ENCODE measurements around the gene RNF169. TPM values are rescaled to one million over a fixed set of nuclear protein-coding genes. Genes with fewer than 3 reads are reported as not detected.

The RNF169 gene, protein sequence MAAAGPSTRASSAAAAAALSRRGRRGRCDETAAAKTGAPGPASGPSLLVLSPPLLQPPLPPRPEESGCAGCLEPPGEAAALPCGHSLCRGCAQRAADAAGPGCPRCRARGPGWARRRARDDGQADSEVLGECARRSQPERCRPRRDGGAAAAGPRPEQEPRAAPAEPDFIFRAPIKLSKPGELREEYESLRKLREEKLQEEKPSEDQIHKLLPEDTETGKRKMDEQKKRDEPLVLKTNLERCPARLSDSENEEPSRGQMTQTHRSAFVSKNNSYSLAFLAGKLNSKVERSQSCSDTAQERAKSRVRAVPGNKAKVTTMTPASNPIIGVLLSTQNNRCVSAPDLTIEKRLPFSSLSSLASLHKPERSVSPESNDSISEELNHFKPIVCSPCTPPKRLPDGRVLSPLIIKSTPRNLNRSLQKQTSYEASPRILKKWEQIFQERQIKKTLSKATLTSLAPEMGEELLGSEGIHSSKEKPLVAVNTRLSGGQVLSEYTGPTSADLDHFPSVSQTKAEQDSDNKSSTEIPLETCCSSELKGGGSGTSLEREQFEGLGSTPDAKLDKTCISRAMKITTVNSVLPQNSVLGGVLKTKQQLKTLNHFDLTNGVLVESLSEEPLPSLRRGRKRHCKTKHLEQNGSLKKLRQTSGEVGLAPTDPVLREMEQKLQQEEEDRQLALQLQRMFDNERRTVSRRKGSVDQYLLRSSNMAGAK
- total RNA-seq (2022; extraction: Qiagen RNA extraction): 3.7 to 6.7 TPM (median 4.7 TPM) in 5 replicates

DNA sequence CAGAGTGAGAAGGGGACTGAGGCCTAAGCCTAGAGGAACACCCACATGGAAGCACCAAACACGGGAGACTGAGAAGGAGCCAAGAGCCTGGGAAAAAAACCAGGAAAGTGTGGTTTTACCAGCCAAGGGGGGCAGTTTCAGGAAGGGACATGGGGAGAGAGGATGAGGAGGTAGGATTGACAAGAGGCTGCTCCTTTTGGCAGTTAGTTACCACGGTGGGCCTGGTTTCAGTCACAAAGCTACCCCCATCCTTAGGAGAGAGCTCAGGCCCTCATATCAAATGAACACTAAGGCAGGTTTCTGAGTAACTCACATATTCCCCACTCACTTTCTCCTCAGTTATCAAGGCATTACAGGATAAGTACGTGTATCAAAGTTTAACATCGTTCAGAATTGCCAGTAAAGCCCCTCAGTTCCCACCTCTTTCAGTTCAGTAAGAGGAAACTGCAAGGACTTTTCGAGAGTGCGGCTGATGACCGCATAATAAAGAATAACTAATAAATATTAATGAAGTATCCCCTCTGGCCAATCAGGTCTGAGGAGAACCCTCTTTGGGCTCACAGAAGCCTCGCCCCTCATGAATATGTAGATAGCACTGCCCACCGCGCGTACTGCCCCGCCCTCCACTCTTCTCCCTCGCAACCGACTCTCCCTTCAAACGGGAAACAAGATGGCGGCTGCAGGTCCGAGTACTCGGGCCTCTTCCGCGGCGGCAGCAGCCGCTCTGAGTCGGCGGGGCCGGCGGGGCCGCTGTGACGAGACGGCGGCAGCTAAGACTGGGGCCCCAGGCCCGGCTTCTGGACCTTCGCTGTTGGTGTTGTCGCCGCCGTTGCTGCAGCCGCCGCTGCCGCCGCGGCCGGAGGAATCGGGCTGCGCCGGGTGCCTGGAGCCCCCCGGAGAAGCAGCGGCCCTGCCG, at the start of gene RNF169:
Gene RNF169 (plus strand): TSS at position 639 of the 916 bp plus-strand sequence. CDS start 32 bp downstream, at position 671.

GRCh38 chr11:74731301-74732094, 17.2 kb upstream of the RNF169 start, which contains the start of gene CHRDL2:
Gene CHRDL2 (minus strand): TSS chr11:74731426. CDS start chr11:74730888, 538 bp downstream.

Other genes with a start within 250 kb of the RNF169 start
- 13.7 to 19.1 TPM (median 16.9 TPM) in 5 replicates for gene POLD3, start 156.3 kb upstream of the RNF169 start, total RNA-seq (2022; extraction: Qiagen RNA extraction)
- 2.7 to 5.4 TPM (median 4.6 TPM) in 5 replicates for gene CHRDL2, start 17.4 kb upstream of the RNF169 start, total RNA-seq (2022; extraction: Qiagen RNA extraction)
- 4.3 to 6.6 TPM (median 4.7 TPM) in 5 replicates for gene XRRA1, start 200.2 kb downstream of the RNF169 start, total RNA-seq (2022; extraction: Qiagen RNA extraction)
- gene SPCS2, start 200.4 kb downstream of the RNF169 start, total RNA-seq (2022; extraction: Qiagen RNA extraction): 225 to 419 TPM (median 254 TPM) in 5 replicates
- 3.1 to 5.1 TPM (median 3.7 TPM) in 5 replicates for gene NEU3, start 240.1 kb downstream of the RNF169 start, total RNA-seq (2022; extraction: Qiagen RNA extraction)

Data from A549 treated with Hydrocortisone at 1 μM for 4 hours (cell line).